LHCN-M2 (cell line): Measurements from ENCODE around the gene BTBD17. TPM values are rescaled to one million over a fixed set of nuclear protein-coding genes. Genes with fewer than 3 reads are reported as not detected.

ENCODE experiments used
- total RNA-seq: library from RNA; depleted of rRNA; stranded (reverse); fragments of >200 nt; gene quantifications from 2 replicates; pipeline ENCODE4 v1.2.3, GENCODE V29; 2014; rRNA removed

Gene BTBD17
- total RNA-seq, 1 experiment from 2014 or later, result not detected

Other genes starting within 250 kb of the BTBD17 start
- gene RPL38, start 158.2 kb downstream of the BTBD17 start, total RNA-seq, result 156 and 227 TPM in 2 replicates
- 1.1 and 1.9 TPM in 2 replicates for gene TTYH2, start 148.3 kb downstream of the BTBD17 start, total RNA-seq
- not detected in 2 replicates for gene DNAI2, start 87.6 kb downstream of the BTBD17 start, total RNA-seq
- not detected in 2 replicates for gene KIF19, start 35.6 kb downstream of the BTBD17 start, total RNA-seq
- gene GPR142, start 5.6 kb upstream of the BTBD17 start, total RNA-seq, result not detected in 2 replicates
- gene GPRC5C, start 70.2 kb upstream of the BTBD17 start, total RNA-seq, result not detected in 2 replicates
- gene CD300A, start 104.8 kb upstream of the BTBD17 start, total RNA-seq, result not detected in 2 replicates
- gene CD300LB, start 169.6 kb upstream of the BTBD17 start, total RNA-seq, result not detected in 2 replicates
- gene CD300C, start 184.2 kb upstream of the BTBD17 start, total RNA-seq, result not detected in 2 replicates
- gene CD300H, start 205.6 kb upstream of the BTBD17 start, total RNA-seq, result not detected in 2 replicates
- not detected in 2 replicates for gene CD300LD, start 230.4 kb upstream of the BTBD17 start, total RNA-seq